ENCODE measurements around the gene MS4A8.

DNA sequence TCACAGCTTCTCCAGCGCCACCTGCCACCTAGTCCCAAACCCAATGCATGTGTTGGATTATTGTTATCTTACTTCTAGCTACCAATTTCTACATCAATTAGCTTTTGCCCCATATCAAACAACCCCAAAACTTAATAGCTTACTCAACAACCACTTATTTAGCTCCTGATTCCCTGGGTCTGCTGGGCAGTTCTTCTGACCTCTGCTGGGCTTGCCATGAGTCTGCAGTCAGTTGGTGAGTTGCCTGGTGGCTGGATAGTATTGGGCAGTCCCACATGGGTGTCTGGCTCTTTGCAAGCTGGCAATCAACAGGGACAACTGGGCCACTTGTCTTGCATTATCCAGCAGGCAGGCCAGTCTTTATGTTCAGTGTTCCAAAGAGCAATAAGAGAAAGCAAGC is 43.6 kb downstream of the MS4A8 start:
- TF ChIP-seq, protein P1, sequence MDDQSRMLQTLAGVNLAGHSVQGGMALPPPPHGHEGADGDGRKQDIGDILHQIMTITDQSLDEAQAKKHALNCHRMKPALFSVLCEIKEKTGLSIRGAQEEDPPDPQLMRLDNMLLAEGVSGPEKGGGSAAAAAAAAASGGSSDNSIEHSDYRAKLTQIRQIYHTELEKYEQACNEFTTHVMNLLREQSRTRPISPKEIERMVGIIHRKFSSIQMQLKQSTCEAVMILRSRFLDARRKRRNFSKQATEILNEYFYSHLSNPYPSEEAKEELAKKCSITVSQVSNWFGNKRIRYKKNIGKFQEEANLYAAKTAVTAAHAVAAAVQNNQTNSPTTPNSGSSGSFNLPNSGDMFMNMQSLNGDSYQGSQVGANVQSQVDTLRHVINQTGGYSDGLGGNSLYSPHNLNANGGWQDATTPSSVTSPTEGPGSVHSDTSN (CRISPR knock-in tag; IDR thresholded peaks at IDR 0.05): no peak
- no peak for TF ChIP-seq ZNF555 (tag by site-specific recombination; conservative IDR thresholded peaks at IDR 0.05)
- no peak for TF ChIP-seq REPIN1 (tag by site-specific recombination; IDR thresholded peaks at IDR 0.05; ENCODE audit: low read depth)
- TF ChIP-seq ZNF24 (tag by site-specific recombination; IDR thresholded peaks at IDR 0.05): no peak
- no peak for TF ChIP-seq ZFP69B (tag by site-specific recombination; IDR thresholded peaks at IDR 0.05)
- TF ChIP-seq, protein P2, sequence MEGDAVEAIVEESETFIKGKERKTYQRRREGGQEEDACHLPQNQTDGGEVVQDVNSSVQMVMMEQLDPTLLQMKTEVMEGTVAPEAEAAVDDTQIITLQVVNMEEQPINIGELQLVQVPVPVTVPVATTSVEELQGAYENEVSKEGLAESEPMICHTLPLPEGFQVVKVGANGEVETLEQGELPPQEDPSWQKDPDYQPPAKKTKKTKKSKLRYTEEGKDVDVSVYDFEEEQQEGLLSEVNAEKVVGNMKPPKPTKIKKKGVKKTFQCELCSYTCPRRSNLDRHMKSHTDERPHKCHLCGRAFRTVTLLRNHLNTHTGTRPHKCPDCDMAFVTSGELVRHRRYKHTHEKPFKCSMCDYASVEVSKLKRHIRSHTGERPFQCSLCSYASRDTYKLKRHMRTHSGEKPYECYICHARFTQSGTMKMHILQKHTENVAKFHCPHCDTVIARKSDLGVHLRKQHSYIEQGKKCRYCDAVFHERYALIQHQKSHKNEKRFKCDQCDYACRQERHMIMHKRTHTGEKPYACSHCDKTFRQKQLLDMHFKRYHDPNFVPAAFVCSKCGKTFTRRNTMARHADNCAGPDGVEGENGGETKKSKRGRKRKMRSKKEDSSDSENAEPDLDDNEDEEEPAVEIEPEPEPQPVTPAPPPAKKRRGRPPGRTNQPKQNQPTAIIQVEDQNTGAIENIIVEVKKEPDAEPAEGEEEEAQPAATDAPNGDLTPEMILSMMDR (tag by site-specific recombination; IDR thresholded peaks at IDR 0.05): no peak
- TF ChIP-seq, protein P3, sequence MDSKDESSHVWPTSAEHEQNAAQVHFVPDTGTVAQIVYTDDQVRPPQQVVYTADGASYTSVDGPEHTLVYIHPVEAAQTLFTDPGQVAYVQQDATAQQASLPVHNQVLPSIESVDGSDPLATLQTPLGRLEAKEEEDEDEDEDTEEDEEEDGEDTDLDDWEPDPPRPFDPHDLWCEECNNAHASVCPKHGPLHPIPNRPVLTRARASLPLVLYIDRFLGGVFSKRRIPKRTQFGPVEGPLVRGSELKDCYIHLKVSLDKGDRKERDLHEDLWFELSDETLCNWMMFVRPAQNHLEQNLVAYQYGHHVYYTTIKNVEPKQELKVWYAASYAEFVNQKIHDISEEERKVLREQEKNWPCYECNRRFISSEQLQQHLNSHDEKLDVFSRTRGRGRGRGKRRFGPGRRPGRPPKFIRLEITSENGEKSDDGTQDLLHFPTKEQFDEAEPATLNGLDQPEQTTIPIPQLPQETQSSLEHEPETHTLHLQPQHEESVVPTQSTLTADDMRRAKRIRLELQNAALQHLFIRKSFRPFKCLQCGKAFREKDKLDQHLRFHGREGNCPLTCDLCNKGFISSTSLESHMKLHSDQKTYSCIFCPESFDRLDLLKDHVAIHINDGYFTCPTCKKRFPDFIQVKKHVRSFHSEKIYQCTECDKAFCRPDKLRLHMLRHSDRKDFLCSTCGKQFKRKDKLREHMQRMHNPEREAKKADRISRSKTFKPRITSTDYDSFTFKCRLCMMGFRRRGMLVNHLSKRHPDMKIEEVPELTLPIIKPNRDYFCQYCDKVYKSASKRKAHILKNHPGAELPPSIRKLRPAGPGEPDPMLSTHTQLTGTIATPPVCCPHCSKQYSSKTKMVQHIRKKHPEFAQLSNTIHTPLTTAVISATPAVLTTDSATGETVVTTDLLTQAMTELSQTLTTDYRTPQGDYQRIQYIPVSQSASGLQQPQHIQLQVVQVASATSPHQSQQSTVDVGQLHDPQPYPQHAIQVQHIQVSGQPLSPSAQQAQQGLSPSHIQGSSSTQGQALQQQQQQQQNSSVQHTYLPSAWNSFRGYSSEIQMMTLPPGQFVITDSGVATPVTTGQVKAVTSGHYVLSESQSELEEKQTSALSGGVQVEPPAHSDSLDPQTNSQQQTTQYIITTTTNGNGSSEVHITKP (tag by site-specific recombination; IDR thresholded peaks at IDR 0.05): no peak
- TF ChIP-seq, protein P4, sequence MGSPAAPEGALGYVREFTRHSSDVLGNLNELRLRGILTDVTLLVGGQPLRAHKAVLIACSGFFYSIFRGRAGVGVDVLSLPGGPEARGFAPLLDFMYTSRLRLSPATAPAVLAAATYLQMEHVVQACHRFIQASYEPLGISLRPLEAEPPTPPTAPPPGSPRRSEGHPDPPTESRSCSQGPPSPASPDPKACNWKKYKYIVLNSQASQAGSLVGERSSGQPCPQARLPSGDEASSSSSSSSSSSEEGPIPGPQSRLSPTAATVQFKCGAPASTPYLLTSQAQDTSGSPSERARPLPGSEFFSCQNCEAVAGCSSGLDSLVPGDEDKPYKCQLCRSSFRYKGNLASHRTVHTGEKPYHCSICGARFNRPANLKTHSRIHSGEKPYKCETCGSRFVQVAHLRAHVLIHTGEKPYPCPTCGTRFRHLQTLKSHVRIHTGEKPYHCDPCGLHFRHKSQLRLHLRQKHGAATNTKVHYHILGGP (tag by site-specific recombination; IDR thresholded peaks at IDR 0.05): no peak
- TF ChIP-seq ZNF311 (tag by site-specific recombination; IDR thresholded peaks at IDR 0.05; ENCODE audit: borderline replicate concordance): no peak
- TF ChIP-seq ZNF677 (tag by site-specific recombination; IDR thresholded peaks at IDR 0.05): no peak
- no peak for TF ChIP-seq HOXD13 (CRISPR knock-in tag; IDR thresholded peaks at IDR 0.05; ENCODE audit: borderline replicate concordance)
- TF ChIP-seq, protein P5, sequence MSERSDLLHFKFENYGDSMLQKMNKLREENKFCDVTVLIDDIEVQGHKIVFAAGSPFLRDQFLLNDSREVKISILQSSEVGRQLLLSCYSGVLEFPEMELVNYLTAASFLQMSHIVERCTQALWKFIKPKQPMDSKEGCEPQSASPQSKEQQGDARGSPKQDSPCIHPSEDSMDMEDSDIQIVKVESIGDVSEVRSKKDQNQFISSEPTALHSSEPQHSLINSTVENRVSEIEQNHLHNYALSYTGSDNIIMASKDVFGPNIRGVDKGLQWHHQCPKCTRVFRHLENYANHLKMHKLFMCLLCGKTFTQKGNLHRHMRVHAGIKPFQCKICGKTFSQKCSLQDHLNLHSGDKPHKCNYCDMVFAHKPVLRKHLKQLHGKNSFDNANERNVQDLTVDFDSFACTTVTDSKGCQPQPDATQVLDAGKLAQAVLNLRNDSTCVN (tag by site-specific recombination; optimal IDR thresholded peaks at IDR 0.05): no peak
- TF ChIP-seq ZNF23 (tag by site-specific recombination; IDR thresholded peaks at IDR 0.05; ENCODE audit: borderline replicate concordance): no peak
- TF ChIP-seq ZNF843 (tag by site-specific recombination; IDR thresholded peaks at IDR 0.05): no peak

Data from HEK293 (cell line).